HS-5 (cell line): ENCODE data around the gene ZNF211.

Experiments
- DNase-seq: peaks from one replicate; pipeline ENCODE4 v3.0.0-alpha.2; 2012; ENCODE audit warnings: low read depth

ZNF211 gene

DNA sequence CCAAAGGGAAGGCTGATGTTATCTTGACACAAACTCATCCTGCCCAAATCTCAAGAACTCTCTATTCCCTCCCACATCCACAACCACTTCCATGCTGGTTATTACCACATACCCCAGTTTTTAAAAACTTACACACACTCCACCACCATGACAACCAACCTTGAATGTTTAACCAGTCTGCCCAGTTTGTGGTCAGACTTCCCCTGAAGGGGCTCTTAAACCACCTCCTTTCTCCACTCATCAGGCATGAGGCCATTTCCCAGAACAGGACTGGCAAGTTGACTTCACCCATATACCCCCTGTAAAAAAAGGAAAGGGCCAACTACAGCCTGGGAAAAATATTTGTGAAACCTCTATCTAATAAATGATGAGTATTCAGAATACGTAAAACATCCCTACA, 23.4 kb downstream of the ZNF211 start:
- no peak for DNase-seq

DNA sequence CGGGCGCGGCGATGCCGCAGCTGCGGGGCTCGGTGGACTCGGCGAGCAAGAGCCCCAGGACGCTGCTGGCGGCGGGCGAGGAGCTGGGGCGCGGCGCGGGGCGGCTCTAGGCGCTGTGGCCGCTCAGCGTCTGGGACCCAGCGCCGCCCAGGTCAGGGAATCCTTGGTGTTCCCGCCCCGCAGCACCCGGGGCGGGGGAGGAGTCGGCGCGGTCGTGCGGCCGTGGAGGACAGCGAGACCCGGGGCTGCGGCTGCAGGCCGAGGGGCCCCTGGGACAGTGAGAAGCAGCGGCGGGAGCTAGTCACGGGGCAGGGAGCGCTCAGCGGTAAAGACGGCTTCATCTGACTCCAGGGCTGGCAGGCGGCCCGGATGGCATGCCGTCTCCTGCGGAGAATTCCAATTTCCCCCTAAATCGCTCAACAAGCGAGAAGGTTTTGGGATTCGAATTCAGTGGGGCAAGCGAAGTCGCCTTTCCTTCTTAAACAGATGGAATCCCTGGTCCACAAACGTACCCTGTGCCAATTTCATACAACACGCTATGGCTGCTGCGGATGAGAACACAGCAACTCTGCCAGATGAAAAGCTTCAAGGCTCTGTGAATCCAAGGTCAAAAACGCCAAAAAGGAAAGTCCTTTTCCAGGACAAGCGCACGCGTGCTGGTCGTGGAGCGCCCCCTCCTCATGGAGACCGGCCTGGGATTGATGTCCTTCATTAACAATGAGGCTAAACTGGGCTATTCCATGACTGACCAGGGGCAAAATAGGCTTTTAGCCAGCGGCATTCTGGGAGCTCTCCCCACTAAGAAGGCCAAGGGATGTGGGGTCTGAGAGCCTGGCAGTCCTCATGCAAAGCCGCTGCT, 31.5 kb downstream of the ZNF211 start:
- DNase-seq: no peak

DNA sequence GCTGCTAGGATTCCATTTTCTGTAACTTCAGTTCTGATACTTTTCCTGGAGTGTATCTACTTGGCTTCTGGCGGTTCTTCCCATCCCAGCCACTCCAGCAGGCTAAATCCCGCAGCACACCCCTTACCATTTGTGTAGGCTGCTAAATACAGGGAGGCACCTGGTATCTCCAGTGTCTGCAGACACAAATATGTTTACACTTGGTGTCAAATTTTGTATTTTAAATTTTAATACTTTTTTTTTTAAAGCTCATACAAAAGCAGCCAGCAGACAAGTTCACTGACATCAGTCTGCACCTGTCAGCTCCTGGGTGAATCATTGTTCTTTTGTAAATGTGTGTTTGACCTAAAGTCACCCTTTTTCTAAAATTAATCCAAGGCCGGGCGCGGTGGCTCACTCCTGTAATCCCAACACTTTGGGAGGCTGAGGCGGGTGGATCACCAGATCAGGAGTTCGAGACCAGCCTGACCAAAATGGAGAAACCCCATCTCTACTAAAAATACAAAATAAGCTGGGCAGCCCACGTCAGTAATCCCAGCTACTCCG, 32.4 kb downstream of the ZNF211 start:
- DNase-seq: no peak

DNA sequence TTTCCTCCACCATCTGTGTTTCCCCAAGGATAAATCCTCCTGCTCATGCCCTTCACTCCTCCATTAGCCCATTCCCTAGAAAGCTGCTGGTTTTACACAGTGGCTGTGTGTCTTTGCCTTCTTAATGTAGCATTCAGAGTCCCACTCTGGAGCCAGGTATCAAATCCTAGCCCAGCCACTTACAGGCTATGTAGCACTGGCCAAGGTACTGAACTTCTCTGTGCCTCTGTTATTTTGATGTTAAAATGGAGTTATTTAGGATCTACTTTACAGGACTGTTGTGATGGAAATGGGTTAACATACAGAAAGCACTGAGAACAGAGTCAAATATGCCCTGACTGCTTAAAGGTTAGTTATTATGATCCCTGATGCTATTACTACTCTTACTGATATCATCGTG, 34.3 kb downstream of the ZNF211 start:
- no peak for DNase-seq

DNA sequence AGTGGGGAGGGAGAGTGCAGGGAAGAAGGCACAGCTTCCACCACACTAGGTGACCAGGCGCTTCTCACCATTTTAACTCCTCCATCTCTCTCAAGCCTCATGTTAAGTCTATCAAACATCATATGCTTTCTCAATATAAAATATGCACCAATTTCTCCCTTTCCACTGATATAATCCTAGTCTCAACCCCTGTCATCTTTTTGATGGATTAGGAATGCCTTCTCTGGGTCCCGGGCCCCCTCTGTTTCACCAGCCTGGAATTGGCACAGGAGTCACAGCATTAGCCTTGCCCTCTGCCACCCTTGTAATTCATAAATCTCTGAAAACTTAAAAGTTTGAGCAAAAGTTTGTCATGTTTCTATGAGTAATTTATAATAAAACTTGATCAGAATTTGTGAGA, 35.7 kb downstream of the ZNF211 start, which contains the start of gene ZSCAN4:
Gene ZSCAN4 (plus strand): TSS at position 301 of the 400 bp plus-strand sequence. CDS start 7,211 bp downstream, outside the sequence.
- DNase-seq: no peak

DNA sequence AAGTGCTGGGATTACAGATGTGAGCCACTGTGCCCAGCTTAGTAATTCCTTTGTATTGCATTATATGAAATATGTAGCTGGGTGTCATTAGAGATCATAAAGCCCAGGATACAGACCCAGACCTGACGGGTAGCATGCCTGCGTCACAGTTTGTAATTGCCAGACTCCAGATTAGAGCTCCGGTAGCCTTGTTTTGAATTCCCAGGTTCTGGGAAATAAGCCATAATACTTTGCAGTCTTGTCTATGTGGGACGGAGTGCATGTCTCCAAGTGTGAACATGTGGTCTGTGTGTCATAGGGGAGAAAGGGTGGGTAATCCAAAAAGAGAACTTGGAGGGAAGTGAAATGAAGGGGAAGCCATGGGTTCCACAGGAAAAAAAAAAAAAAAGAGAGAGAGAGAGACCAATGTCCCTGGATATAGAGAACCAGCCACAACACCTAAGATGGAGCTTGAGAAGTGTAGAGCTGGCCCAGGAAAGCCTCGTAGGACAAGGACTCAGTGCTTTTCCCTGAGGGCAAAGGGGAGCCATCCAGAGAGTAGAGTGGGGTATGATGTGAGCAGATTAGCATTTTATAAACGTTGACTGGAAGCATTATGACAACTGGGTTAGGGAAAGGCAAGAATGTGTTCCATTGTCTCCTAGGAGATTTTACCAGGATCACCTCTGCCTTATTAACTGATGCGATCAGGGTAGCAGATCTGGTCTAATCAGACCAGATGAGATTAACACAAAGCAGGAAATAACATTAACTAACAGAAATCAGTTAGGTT, 38.3 kb downstream of the ZNF211 start:
- no peak for DNase-seq

DNA sequence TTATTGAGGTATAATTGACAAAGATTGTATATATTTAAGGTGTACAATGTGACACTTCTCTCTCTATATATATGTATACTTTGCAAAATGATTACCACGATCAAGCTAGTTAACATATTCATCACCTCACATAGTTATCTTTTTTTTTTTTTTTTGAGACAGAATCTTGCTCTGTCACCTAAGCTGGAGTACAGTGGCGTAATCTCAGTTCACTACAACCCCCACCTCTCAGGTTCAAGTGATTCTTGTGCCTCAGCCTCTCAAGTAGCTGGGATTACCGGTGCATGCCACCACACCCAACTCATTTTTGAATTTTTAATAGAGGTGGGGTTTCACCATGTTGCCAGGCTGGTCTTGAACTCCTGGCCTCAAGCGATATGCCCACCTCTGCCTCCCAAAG, 39.5 kb downstream of the ZNF211 start:
- DNase-seq: no peak

- DNase-seq: no peak
Observed at GRCh38 chr19:57675881-57676280, 42.9 kb downstream of the ZNF211 start.

DNA sequence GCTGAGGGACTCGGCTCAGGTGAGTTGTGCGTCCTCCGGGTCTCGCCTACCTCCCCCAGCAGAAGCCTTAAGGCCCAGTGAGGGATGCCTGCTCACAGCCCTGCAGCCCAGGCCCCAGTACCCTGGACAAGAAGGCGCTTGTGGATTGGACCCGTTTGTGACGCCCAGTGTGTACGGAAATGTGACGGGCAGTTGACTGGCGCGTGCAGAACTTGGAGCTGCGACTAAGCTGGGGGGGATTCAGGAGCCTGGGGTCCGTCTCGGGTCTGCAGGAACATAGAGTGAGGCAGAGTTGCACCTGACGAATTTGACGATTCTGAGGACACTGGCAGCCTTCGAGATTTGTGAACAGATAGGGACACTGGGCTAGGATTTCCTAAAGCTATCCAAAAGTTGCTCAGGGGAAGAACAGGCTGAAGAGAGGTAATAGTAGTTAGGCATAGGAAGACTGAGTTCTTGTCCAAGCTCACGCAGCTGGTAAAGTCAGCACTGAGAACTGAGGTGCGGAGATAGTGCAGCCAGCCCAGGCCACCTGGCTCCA, 49.3 kb downstream of the ZNF211 start:
- no peak for DNase-seq

GRCh38 chr19:57686727-57687126, 53.8 kb downstream of the ZNF211 start:
- DNase-seq: no peak

GRCh38 chr19:57687363-57688010, 54.5 kb downstream of the ZNF211 start:
- DNase-seq: no peak

GRCh38 chr19:57688011-57688763, 55.2 kb downstream of the ZNF211 start:
- no peak for DNase-seq

DNA sequence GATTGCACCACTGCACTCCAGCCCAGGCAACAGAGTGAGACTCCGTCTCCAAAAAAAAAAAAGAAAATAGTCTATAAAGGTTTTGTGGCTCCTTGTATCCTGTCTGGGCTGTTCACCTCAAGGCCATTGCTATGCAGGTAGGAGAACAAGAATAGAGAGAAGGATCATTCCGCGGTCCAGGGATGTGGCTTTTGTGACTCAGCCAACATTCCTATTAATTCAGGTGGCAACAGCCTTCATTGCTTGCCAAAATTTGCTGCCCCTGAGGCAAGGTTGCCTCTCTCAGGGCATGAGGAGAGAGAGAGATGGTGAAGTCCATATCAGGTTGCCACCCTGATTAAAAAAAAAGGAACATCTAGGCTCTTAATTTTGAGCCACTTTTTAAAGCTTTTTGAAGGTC, 56.8 kb downstream of the ZNF211 start:
- DNase-seq: no peak
